ENCODE data around the gene MASP2. TPM values are rescaled to one million over a fixed set of nuclear protein-coding genes. Genes with fewer than 3 reads are reported as not detected.
A peak's percentile ranks its signal among the peaks of the same experiment; 100 is the strongest.

Gene MASP2
- total and polyA plus RNA-seq, 9 of the 15 experiments (the other 6 are each of a cell fraction or from before 2014, with no cell fraction given): 0.01 to 0.23 (median 0.06) TPM; not detected in 3

DNA sequence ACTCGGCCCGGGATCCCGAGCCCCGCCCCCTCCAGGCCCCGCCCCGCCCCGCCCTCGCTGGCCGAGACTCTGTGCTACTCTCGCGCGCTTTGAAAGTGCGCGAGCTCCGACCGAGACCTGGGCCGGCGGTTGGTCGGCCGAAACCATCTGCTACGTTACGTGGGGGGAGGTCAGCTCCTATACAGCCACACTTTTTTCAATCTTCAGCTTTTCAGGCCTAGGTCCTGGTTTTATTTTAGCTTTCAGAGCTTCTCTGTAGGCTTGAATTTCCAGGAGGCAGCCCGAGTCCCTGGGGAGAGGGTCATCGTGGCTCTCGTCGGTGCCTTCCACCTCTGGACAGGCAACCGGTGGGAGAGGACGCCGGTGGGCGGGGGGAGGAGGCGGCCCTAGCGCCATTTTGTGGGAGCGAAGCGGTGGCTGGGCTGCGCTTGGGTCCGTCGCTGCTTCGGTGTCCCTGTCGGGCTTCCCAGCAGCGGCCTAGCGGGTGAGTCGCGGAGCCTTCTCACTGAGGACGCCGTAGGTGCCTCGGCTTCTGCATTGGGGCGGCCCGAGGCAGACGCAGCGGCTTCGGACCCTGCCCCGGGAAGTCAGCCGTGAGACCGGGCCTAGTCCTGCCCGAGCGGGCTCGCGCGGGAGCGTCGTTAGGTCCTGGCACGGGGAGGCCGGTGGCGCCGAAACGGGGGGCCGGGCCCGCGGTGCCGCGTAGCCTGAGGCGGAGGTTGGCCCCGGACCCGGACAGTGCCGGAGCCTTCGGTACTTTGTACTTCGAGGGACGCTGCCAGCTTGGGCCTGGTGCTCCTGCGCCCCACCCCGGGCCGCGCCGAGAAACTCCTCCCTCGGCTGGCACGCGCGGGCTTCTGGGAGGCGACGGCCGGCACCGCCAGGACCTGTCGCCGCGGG is 34.5 kb downstream of the MASP2 start, which contains the start of gene TARDBP (continued):
- TF ChIP-seq, protein P1, sequence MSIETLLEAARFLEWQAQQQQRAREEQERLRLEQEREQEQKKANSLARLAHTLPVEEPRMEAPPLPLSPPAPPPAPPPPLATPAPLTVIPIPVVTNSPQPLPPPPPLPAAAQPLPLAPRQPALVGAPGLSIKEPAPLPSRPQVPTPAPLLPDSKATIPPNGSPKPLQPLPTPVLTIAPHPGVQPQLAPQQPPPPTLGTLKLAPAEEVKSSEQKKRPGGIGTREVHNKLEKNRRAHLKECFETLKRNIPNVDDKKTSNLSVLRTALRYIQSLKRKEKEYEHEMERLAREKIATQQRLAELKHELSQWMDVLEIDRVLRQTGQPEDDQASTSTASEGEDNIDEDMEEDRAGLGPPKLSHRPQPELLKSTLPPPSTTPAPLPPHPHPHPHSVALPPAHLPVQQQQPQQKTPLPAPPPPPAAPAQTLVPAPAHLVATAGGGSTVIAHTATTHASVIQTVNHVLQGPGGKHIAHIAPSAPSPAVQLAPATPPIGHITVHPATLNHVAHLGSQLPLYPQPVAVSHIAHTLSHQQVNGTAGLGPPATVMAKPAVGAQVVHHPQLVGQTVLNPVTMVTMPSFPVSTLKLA (conservative IDR thresholded peaks at IDR 0.05): peak; percentile 67 to 78
- TF ChIP-seq, protein P2, sequence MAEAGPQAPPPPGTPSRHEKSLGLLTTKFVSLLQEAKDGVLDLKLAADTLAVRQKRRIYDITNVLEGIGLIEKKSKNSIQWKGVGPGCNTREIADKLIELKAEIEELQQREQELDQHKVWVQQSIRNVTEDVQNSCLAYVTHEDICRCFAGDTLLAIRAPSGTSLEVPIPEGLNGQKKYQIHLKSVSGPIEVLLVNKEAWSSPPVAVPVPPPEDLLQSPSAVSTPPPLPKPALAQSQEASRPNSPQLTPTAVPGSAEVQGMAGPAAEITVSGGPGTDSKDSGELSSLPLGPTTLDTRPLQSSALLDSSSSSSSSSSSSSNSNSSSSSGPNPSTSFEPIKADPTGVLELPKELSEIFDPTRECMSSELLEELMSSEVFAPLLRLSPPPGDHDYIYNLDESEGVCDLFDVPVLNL (CRISPR knock-in tag; IDR thresholded peaks at IDR 0.05; ENCODE audit: low read depth): peak; percentile 82
- TF ChIP-seq ZNF449 (CRISPR knock-in tag; IDR thresholded peaks at IDR 0.05): no peak
- peak; percentile 84 for TF ChIP-seq C11orf30 (IDR thresholded peaks at IDR 0.05; ENCODE audit: low read depth)
- TF ChIP-seq JUN (IDR thresholded peaks at IDR 0.05; ENCODE audit: borderline replicate concordance, low read depth, low read length): peak; percentile 59; the same call in 1 of the 2 replicates
- peak; percentile 88; the same call in 1 of the 2 replicates for TF ChIP-seq JUN (CRISPR knock-in tag; IDR thresholded peaks at IDR 0.05; ENCODE audit: borderline replicate concordance)
- no peak for TF ChIP-seq TAF15 (IDR thresholded peaks at IDR 0.05; ENCODE audit: low read depth, low read length)
- peak; percentile 98 for TF ChIP-seq PHF8 (IDR thresholded peaks at IDR 0.05; ENCODE audit: borderline replicate concordance, low read length)
- no peak for TF ChIP-seq FOXO4 (CRISPR knock-in tag; IDR thresholded peaks at IDR 0.05)
- TF ChIP-seq KLF13 (tag; IDR thresholded peaks at IDR 0.05; ENCODE audit: borderline replicate concordance, low read depth): peak; percentile 60; the same call in 1 of the 2 replicates
- TF ChIP-seq, protein P3, sequence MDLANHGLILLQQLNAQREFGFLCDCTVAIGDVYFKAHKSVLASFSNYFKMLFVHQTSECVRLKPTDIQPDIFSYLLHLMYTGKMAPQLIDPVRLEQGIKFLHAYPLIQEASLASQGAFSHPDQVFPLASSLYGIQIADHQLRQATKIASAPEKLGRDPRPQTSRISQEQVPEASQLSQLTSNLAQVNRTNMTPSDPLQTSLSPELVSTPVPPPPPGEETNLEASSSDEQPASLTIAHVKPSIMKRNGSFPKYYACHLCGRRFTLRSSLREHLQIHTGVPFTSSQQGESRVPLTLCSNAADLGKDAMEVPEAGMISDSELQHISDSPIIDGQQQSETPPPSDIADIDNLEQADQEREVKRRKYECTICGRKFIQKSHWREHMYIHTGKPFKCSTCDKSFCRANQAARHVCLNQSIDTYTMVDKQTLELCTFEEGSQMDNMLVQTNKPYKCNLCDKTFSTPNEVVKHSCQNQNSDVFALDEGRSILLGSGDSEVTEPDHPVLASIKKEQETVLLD (IDR thresholded peaks at IDR 0.05): peak; percentile 92
- TF ChIP-seq SMAD4 (CRISPR knock-in tag; conservative IDR thresholded peaks at IDR 0.05): peak; percentile 39
- TF ChIP-seq TEAD1 (CRISPR knock-in tag; IDR thresholded peaks at IDR 0.05): peak; percentile 4 to 97; a peak in 2 of 4 replicates
- TF ChIP-seq, protein P4, sequence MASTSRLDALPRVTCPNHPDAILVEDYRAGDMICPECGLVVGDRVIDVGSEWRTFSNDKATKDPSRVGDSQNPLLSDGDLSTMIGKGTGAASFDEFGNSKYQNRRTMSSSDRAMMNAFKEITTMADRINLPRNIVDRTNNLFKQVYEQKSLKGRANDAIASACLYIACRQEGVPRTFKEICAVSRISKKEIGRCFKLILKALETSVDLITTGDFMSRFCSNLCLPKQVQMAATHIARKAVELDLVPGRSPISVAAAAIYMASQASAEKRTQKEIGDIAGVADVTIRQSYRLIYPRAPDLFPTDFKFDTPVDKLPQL (IDR thresholded peaks at IDR 0.05; ENCODE audit: extremely low read depth, insufficient read length): no peak
- TF ChIP-seq TBP (optimal IDR thresholded peaks at IDR 0.05; ENCODE audit: low read depth, low read length): peak; percentile 95
